CD14-positive monocyte (primary cell): Measurements from ENCODE around the gene TBCA. TPM values are rescaled to one million over a fixed set of nuclear protein-coding genes. Genes with fewer than 3 reads are reported as not detected.

Experiments
- DNase-seq, 3 donors: peaks; one replicate each; pipeline ENCODE4 v3.0.0-alpha.2; 2011 to 2022
- H2AFZ ChIP-seq: 2 replicates; pipeline ENCODE4 v1.6.0; 2012; ENCODE audit warnings: mild to moderate bottlenecking, low read depth, low read length, inconsistent platforms; ENCODE audit not compliant: insufficient read depth, poor library complexity, severe bottlenecking
- H3K27ac ChIP-seq, 2 donors: 1 replicate in 1 of 2; 2 replicates in 1 of 2; pipeline ENCODE4 v1.5.1; 2012 to 2013; ENCODE audit warnings: low read length in 2 of 2, control low read depth in 1 of 2, inconsistent platforms in 1 of 2, low read depth in 1 of 2, mild to moderate bottlenecking in 1 of 2
- H3K27me3 ChIP-seq, 2 donors: one replicate each; pipeline versions ENCODE4 v1.6.0 to v1.6.1; 2011 to 2013; ENCODE audit warnings: low read length in 2 of 2; ENCODE audit not compliant: control insufficient read depth in 2 of 2, insufficient read depth in 2 of 2
- H3K36me3 ChIP-seq, 2 donors: replicated peaks in 1 of 2; 1 replicate in 1 of 2; 2 replicates in 1 of 2; pipeline versions ENCODE4 v1.5.1 to v1.6.1; 2012 to 2013; ENCODE audit warnings: low read length in 2 of 2, control low read depth in 1 of 2, inconsistent platforms in 1 of 2, mild to moderate bottlenecking in 1 of 2; ENCODE audit not compliant: insufficient read depth in 2 of 2, control insufficient read depth in 1 of 2
- H3K4me1 ChIP-seq, 2 donors: 1 replicate in 1 of 2; 2 replicates in 1 of 2; pipeline versions ENCODE4 v1.5.1 to v1.6.1; 2012 to 2013; ENCODE audit warnings: low read length in 2 of 2, control low read depth in 1 of 2, inconsistent platforms in 1 of 2, mild to moderate bottlenecking in 1 of 2, moderate library complexity in 1 of 2; ENCODE audit not compliant: insufficient read depth in 2 of 2, control insufficient read depth in 1 of 2
- H3K4me2 ChIP-seq: replicated peaks from 2 replicates; pipeline ENCODE3; 2012; ENCODE audit warnings: low read length, moderate library complexity, mild to moderate bottlenecking; ENCODE audit not compliant: poor library complexity, severe bottlenecking; ENCODE audit errors: extremely low read depth
- H3K4me3 ChIP-seq, 3 experiments: fragments of 200-600 bp in 1 of 3; sonication (generic) in 1 of 3; replicated peaks in 1 of 3; 1 replicate in 2 of 3; 2 replicates in 1 of 3; pipeline ENCODE4 v1.5.1; 2011 to 2013; ENCODE audit warnings: low read length in 3 of 3, mild to moderate bottlenecking in 3 of 3, control low read depth in 2 of 3, low read depth in 2 of 3, inconsistent platforms in 1 of 3, moderate library complexity in 1 of 3
- H3K79me2 ChIP-seq: 2 replicates; pipeline ENCODE4 v1.6.0; 2012; ENCODE audit warnings: mild to moderate bottlenecking, control low read depth, inconsistent platforms, low read length, moderate library complexity; ENCODE audit not compliant: insufficient read depth
- H3K9ac ChIP-seq: 2 replicates; pipeline ENCODE4 v1.6.0; 2017; ENCODE audit warnings: low read length, mild to moderate bottlenecking; ENCODE audit not compliant: insufficient read depth, poor library complexity, severe bottlenecking
- H3K9me3 ChIP-seq, 2 donors: replicated peaks in 1 of 2; 1 replicate in 1 of 2; 2 replicates in 1 of 2; pipeline versions ENCODE4 v1.5.1 to v1.6.1; 2012 to 2013; ENCODE audit warnings: low read length in 2 of 2, control low read depth in 1 of 2; ENCODE audit not compliant: control insufficient read depth in 1 of 2, insufficient read depth in 1 of 2
- H4K20me1 ChIP-seq: 2 replicates; pipeline ENCODE4 v1.6.0; 2012; ENCODE audit warnings: mild to moderate bottlenecking, low read length, control low read depth, moderate library complexity; ENCODE audit not compliant: insufficient read depth
- H3K27ac Mint-ChIP-seq, 7 donors: one replicate each; pipeline ENCODE4 v1.8.0; 2020; ENCODE audit warnings: mild to moderate bottlenecking in 7 of 7, mixed read lengths in 7 of 7, moderate library complexity in 6 of 7, inconsistent platforms in 2 of 7
- H3K27me3 Mint-ChIP-seq, 3 donors: one replicate each; pipeline ENCODE4 v1.8.0; 2021 to 2022; ENCODE audit warnings: low read depth in 3 of 3, mild to moderate bottlenecking in 3 of 3, mixed read lengths in 3 of 3, moderate library complexity in 3 of 3, inconsistent platforms in 1 of 3
- H3K36me3 Mint-ChIP-seq, 2 donors: one replicate each; pipeline ENCODE4 v1.8.0; 2020; ENCODE audit warnings: mixed read lengths in 2 of 2, inconsistent platforms in 1 of 2, mild to moderate bottlenecking in 1 of 2
- H3K4me1 Mint-ChIP-seq: one replicate; pipeline ENCODE4 v1.8.0; 2020; ENCODE audit warnings: mild to moderate bottlenecking, mixed read lengths
- H3K4me3 Mint-ChIP-seq, 2 donors: one replicate each; pipeline ENCODE4 v1.8.0; 2020; ENCODE audit warnings: mild to moderate bottlenecking in 2 of 2, mixed read lengths in 2 of 2, moderate library complexity in 1 of 2
- H3K9me3 Mint-ChIP-seq, 7 donors: one replicate each; pipeline ENCODE4 v1.8.0; 2020 to 2022; ENCODE audit warnings: mixed read lengths in 7 of 7, mild to moderate bottlenecking in 6 of 7, moderate library complexity in 6 of 7, inconsistent platforms in 2 of 7
- WGBS: methylation state at CpG from one replicate; pipeline ENCODE4 v1.1.5; 2013; ENCODE audit warnings: missing lambda C conversion rate; ENCODE audit not compliant: insufficient coverage; 5-methylcytosine and 5-hydroxymethylcytosine counted together
- intact Hi-C, 2 donors: fragments of 100-400 bp; cut with micrococcal nuclease; formaldehyde crosslinking; loops; one replicate each; pipeline versions ENCODE4 v1.15.0 to v1.15.1; 2023
- polyA plus RNA-seq, 3 donors: library from polyadenylated mRNA; depleted of rRNA in 1 of 3; unstranded in 2 of 3; stranded (reverse) in 1 of 3; fragments of 300-500 nt in 2 of 3; fragments of >200 nt in 1 of 3; fragmentation: Illumina TruSeq in 2 of 3; gene quantifications; 1 replicate in 2 of 3; 2 replicates in 1 of 3; pipeline ENCODE4 v1.2.3, GENCODE V29; 2012 to 2021
- TF ChIP-seq, protein P1 (sequence below): fragments of 200-600 bp; IDR thresholded peaks from one replicate; pipeline ENCODE4 v1.8.0; 2022; ENCODE audit warnings: antibody characterized with exemption, mild to moderate bottlenecking

TBCA gene
- polyA plus RNA-seq, 3 donors: 56.0 to 150 (median 141) TPM

DNA sequence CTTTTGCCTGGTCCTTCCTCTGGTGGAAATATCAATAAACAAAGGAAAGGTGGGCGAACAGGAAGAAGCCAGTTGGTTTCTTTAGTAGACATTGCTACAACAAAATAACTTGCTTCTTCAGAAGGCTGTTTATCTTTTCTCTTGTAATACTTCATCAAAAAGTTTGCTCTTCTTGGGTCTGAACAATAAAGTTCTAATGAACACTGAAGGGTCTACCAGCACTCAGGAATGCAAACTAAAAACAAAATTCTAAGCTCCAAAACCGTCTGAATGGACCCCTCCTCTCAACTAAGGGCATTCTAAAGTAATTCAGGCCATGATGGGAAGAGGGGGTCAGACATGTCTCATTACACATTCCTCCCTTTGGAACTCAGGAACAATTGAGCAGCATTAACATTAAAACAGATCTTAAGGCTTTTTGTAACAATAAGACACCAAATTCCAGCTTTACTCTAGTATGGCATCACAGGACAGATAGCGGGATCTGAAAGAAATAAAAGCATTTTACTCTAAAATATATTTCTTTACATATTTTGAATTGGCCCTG, 2.3 kb downstream of the TBCA start:
- H2AFZ ChIP-seq: no peak overlapping the region
- peaks cover 0 to 2% (median 0%) of the 10 kb centered on the region in 3 donors for H3K27me3 Mint-ChIP-seq
- H3K9me3 ChIP-seq: no peaks in the 10 kb centered on the region
- H3K4me3 ChIP-seq: no peak overlapping the region
- H3K9me3 Mint-ChIP-seq: peaks cover 0 to 3% (median 0%) of the 10 kb centered on the region in 7 donors
- H4K20me1 ChIP-seq: peaks cover 58% of the 10 kb centered on the region
- H3K4me1 Mint-ChIP-seq: peaks cover 35% of the 10 kb centered on the region
- no peak overlapping the region for H3K27ac ChIP-seq
- H3K27me3 ChIP-seq: no peaks in the 10 kb centered on the region
- H3K4me3 Mint-ChIP-seq: no peak overlapping the region
- no peak overlapping the region for H3K27ac Mint-ChIP-seq
- peaks cover 24 to 37% of the 10 kb centered on the region in 2 donors for H3K4me1 ChIP-seq
- no peak overlapping the region for H3K9ac ChIP-seq
- intact Hi-C loops: loop anchor here in 1 of 2 donors (10.0 kb wide), 1 partner anchor 91 kb away; no protein-coding TSS in a partner anchor
- H3K79me2 ChIP-seq: peaks cover 72% of the 10 kb centered on the region
- peaks cover 15 to 25% of the 10 kb centered on the region in 2 donors for H3K36me3 Mint-ChIP-seq
- 100% methylated on average over 1 of the region's 3 CpGs for WGBS
- TF ChIP-seq, protein P1, sequence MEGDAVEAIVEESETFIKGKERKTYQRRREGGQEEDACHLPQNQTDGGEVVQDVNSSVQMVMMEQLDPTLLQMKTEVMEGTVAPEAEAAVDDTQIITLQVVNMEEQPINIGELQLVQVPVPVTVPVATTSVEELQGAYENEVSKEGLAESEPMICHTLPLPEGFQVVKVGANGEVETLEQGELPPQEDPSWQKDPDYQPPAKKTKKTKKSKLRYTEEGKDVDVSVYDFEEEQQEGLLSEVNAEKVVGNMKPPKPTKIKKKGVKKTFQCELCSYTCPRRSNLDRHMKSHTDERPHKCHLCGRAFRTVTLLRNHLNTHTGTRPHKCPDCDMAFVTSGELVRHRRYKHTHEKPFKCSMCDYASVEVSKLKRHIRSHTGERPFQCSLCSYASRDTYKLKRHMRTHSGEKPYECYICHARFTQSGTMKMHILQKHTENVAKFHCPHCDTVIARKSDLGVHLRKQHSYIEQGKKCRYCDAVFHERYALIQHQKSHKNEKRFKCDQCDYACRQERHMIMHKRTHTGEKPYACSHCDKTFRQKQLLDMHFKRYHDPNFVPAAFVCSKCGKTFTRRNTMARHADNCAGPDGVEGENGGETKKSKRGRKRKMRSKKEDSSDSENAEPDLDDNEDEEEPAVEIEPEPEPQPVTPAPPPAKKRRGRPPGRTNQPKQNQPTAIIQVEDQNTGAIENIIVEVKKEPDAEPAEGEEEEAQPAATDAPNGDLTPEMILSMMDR: no peak
- DNase-seq: no peak
- H3K4me2 ChIP-seq: no peak overlapping the region
- peaks cover 7 to 25% of the 10 kb centered on the region in 2 donors for H3K36me3 ChIP-seq

DNA sequence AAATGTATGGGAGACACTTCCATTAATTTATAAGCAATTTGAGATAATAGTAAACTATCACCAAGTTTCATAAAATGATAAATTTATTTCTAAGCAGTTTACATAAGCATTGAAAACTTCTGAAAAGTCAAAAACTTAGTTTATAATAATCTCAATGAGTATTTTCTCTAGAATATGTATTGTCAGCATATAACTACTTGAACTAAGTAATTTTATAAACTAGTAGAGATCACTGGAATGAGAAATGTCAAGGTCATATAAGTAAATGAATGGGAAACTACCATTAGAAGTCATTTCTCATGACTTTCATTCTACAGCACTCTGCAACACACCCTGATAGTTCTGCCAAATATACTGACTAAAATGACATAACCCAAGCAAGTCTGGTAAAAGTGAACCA, 3.4 kb downstream of the TBCA start:
- TF ChIP-seq, protein P1: no peak
- H3K4me1 Mint-ChIP-seq: peaks cover 35% of the 10 kb centered on the region
- no peak overlapping the region for H3K27ac Mint-ChIP-seq

More for the DNA sequence above, 3.4 kb downstream of the TBCA start:
- H3K27ac ChIP-seq: no peak overlapping the region
- Mint-ChIP-seq H3K9me3 (peaks cover 0 to 3% (median 0%) of the 10 kb centered on the region in 7 donors), H3K4me3 (no peak overlapping the region), H3K27me3 (peaks cover 0 to 2% (median 0%) of the 10 kb centered on the region in 3 donors), H3K36me3 (peaks cover 16 to 30% of the 10 kb centered on the region in 2 donors)
- H3K36me3 ChIP-seq: peaks cover 10 to 36% of the 10 kb centered on the region in 2 donors
- H3K4me1 ChIP-seq: peaks cover 24 to 37% of the 10 kb centered on the region in 2 donors
- no peak overlapping the region for H3K4me3 ChIP-seq
- no peak overlapping the region for H3K4me2 ChIP-seq
- no peaks in the 10 kb centered on the region for H3K9me3 ChIP-seq
- H3K27me3 ChIP-seq: no peaks in the 10 kb centered on the region
- no peak for DNase-seq
- H4K20me1 ChIP-seq: peaks cover 69% of the 10 kb centered on the region
- intact Hi-C loops: loop anchor here in 1 of 2 donors (10.0 kb wide), 1 partner anchor 92 kb away; no protein-coding TSS in a partner anchor
- H3K9ac ChIP-seq: no peak overlapping the region
- peaks cover 81% of the 10 kb centered on the region for H3K79me2 ChIP-seq
- no peak overlapping the region for H2AFZ ChIP-seq
